DMS79 treated with DMSO at 0.1 percent for 48 hours (cell line): ENCODE results near the gene OR4M2.
"Not testable (repeated sequence)": the region's sequence is repeated elsewhere in the genome, so short reads cannot be mapped to it uniquely, and the experiment has no call there.

Source experiments
- DNase-seq: peaks from one replicate; lab custom pipeline; 2025; lab: John Stamatoyannopoulos, UW

The OR4M2 gene

GRCh38 chr15:22080227-22080626, at the start of gene OR4M2:
TSS of gene OR4M2 (plus strand) at chr15:22080527. CDS start at chr15:22080625, 98 bp downstream.
- DNase-seq, result not testable (repeated sequence)

GRCh38 chr15:22069267-22069666, 11.1 kb upstream of the OR4M2 start:
- not testable (repeated sequence) for DNase-seq

GRCh38 chr15:22081386-22081785, 1.1 kb downstream of the OR4M2 start:
- not testable (repeated sequence) for DNase-seq

GRCh38 chr15:22098616-22099253, 18.4 kb downstream of the OR4M2 start:
- DNase-seq, result not testable (repeated sequence)

- not testable (repeated sequence) for DNase-seq
Measured at GRCh38 chr15:22099289-22099891, 19.1 kb downstream of the OR4M2 start.

GRCh38 chr15:22122033-22122432, 41.7 kb downstream of the OR4M2 start:
- DNase-seq, result not testable (repeated sequence)
